ENCODE data around the gene THEM5. TPM values are rescaled to one million over a fixed set of nuclear protein-coding genes. Genes with fewer than 3 reads are reported as not detected.

Gene THEM5
- total and polyA plus RNA-seq, 2 experiments from 2014 or later, result not detected

DNA sequence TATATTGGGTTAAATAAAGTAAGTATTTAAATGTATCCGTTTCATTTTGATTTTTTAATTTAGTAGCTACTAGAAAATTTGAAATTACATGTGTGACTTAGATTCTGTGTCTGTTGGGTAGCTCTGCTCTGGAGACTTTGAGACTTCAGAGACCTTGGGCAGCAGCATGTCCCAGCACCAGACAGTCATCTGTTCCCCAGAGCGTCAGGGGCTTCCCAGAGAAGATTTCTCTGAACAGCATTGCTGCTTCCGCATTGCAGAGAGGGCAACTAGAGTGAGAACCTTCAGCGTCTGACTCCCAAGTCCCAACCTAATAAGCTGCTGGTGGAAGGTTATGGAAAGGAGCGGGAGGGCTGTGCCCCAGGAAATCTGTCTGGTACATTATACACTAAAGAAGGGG is 54.9 kb downstream of the THEM5 start:
- Histone ChIP-seq H3K9me2 (ENCODE audit: insufficient read depth) (no peaks in the 10 kb centered on the region), H3K79me2 (ENCODE audit: insufficient read depth) (no peaks in the 10 kb centered on the region), H3K4me2 (ENCODE audit: unreplicated experiment) (no peak overlapping the region), H4K20me1 (ENCODE audit: insufficient read depth) (no peaks in the 10 kb centered on the region), H2AFZ (no peak overlapping the region), H3K27me3 (replicated peaks; ENCODE audit: insufficient read depth) (peaks cover 38% of the 10 kb centered on the region), H3K36me3 (ENCODE audit: low read depth) (no peaks in the 10 kb centered on the region), H3F3A (ENCODE audit: insufficient read depth) (no peaks in the 10 kb centered on the region), H3K4me3 (no peak overlapping the region), H3K9me3 (ENCODE audit: low read depth) (no peaks in the 10 kb centered on the region), H3K9ac (no peak overlapping the region), H3K27ac (no peak overlapping the region), H3K4me1 (ENCODE audit: insufficient read depth) (no peaks in the 10 kb centered on the region)
- DNase-seq, result no peak
- in situ Hi-C loops (cut with MboI), result no loop called here
- no peak for TF ChIP-seq EZH2 (IDR thresholded peaks at IDR 0.05; ENCODE audit: insufficient read depth, poor library complexity, severe bottlenecking)
- WGBS, 2 experiments (ENCODE audit: low coverage in 1 of 2, low lambda C conversion rate in 2 of 2, missing lambda C conversion rate in 2 of 2), result 58 to 60% methylated on average over 5 of the region's 5 CpGs

Small RNA genes within 50 kb of the gene (small RNA-seq; reads per million reads assigned to genes)
- gene RF00019 (ENCODE audit: low read depth, low replicate concordance), result not detected

Other genes with a start within 250 kb of the THEM5 start
- 12.0 and 14.8 TPM in 2 replicates for gene SNX27, start 241.7 kb downstream of the THEM5 start, total RNA-seq (2014; rRNA removed; shearing (Covaris generic))
- 17.9 and 18.0 TPM in 2 replicates for gene SNX27, start 241.7 kb downstream of the THEM5 start, polyA plus RNA-seq (2016; fragmentation: Nextera tagmentation; extraction: Ambion mirVana)
- gene CELF3, start 136.9 kb downstream of the THEM5 start, total RNA-seq (2014; rRNA removed; shearing (Covaris generic)), result not detected in 2 replicates
- gene CELF3, start 136.9 kb downstream of the THEM5 start, polyA plus RNA-seq (2016; fragmentation: Nextera tagmentation; extraction: Ambion mirVana), result not detected in 2 replicates
- gene RIIAD1, start 132.2 kb downstream of the THEM5 start, total RNA-seq (2014; rRNA removed; shearing (Covaris generic)), result not detected in 2 replicates
- 1.1 and 1.2 TPM in 2 replicates for gene RIIAD1, start 132.2 kb downstream of the THEM5 start, polyA plus RNA-seq (2016; fragmentation: Nextera tagmentation; extraction: Ambion mirVana)
- gene MRPL9, start 90.2 kb downstream of the THEM5 start, total RNA-seq (2014; rRNA removed; shearing (Covaris generic)), result 62.1 and 70.2 TPM in 2 replicates
- gene MRPL9, start 90.2 kb downstream of the THEM5 start, polyA plus RNA-seq (2016; fragmentation: Nextera tagmentation; extraction: Ambion mirVana), result 71.7 and 74.9 TPM in 2 replicates
- 0.38 and 3.6 TPM in 2 replicates for gene TDRKH, start 63.2 kb downstream of the THEM5 start, total RNA-seq (2014; rRNA removed; shearing (Covaris generic))
- gene TDRKH, start 63.2 kb downstream of the THEM5 start, polyA plus RNA-seq (2016; fragmentation: Nextera tagmentation; extraction: Ambion mirVana), result 1.9 and 2.2 TPM in 2 replicates
- gene LINGO4, start 48.3 kb downstream of the THEM5 start, total RNA-seq (2014; rRNA removed; shearing (Covaris generic)), result not detected in 2 replicates
- not detected in 2 replicates for gene LINGO4, start 48.3 kb downstream of the THEM5 start, polyA plus RNA-seq (2016; fragmentation: Nextera tagmentation; extraction: Ambion mirVana)
- not detected in 2 replicates for gene RORC, start 21.9 kb downstream of the THEM5 start, total RNA-seq (2014; rRNA removed; shearing (Covaris generic))
- not detected in 2 replicates for gene RORC, start 21.9 kb downstream of the THEM5 start, polyA plus RNA-seq (2016; fragmentation: Nextera tagmentation; extraction: Ambion mirVana)
- 0.13 TPM in 1 of 2 replicates, not detected in the other for gene C2CD4D, start 13.9 kb downstream of the THEM5 start, total RNA-seq (2014; rRNA removed; shearing (Covaris generic))
- 0.14 and 0.16 TPM in 2 replicates for gene C2CD4D, start 13.9 kb downstream of the THEM5 start, polyA plus RNA-seq (2016; fragmentation: Nextera tagmentation; extraction: Ambion mirVana)
- gene THEM4, start 55.8 kb upstream of the THEM5 start, total RNA-seq (2014; rRNA removed; shearing (Covaris generic)), result 10.0 and 14.6 TPM in 2 replicates
- gene THEM4, start 55.8 kb upstream of the THEM5 start, polyA plus RNA-seq (2016; fragmentation: Nextera tagmentation; extraction: Ambion mirVana), result 17.9 and 19.0 TPM in 2 replicates
- 60.5 and 60.7 TPM in 2 replicates for gene S100A10, start 140.1 kb upstream of the THEM5 start, total RNA-seq (2014; rRNA removed; shearing (Covaris generic))
- 1,024 and 1,043 TPM in 2 replicates for gene S100A10, start 140.1 kb upstream of the THEM5 start, polyA plus RNA-seq (2016; fragmentation: Nextera tagmentation; extraction: Ambion mirVana)
- gene S100A11, start 183.3 kb upstream of the THEM5 start, total RNA-seq (2014; rRNA removed; shearing (Covaris generic)), result 460 and 612 TPM in 2 replicates
- gene S100A11, start 183.3 kb upstream of the THEM5 start, polyA plus RNA-seq (2016; fragmentation: Nextera tagmentation; extraction: Ambion mirVana), result 4,050 and 4,052 TPM in 2 replicates
- not detected in 2 replicates for gene TCHHL1, start 235.4 kb upstream of the THEM5 start, total RNA-seq (2014; rRNA removed; shearing (Covaris generic))
- not detected in 2 replicates for gene TCHHL1, start 235.4 kb upstream of the THEM5 start, polyA plus RNA-seq (2016; fragmentation: Nextera tagmentation; extraction: Ambion mirVana)